Posterior vena cava (tissue), 2 donors: ENCODE measurements around the gene SLC5A1. TPM values are rescaled to one million over a fixed set of nuclear protein-coding genes. Genes with fewer than 3 reads are reported as not detected.
A peak's percentile ranks its signal among the peaks of the same experiment; 100 is the strongest.

Experiments used
- DNase-seq: peaks from one replicate; pipeline ENCODE4 v3.0.0-alpha.2; 2020; ENCODE audit warnings: low spot score
- intact Hi-C, 2 donors: fragments of 100-400 bp; cut with DNase I; formaldehyde crosslinking; loops; one replicate each; pipeline versions ENCODE4 v1.14.1 to v1.14.2; 2022 to 2023
- total RNA-seq, 2 donors: library from RNA; stranded (reverse); fragmentation: NEBNext Ultra II Directional; extraction: Animal tissue kit (Norgen Biotek cat#: 25700); gene quantifications; one replicate each; pipeline ENCODE4 v1.2.1, GENCODE V29; 2021
- donor health status: DM: yes; HTN: yes; CAD: no.
- donor health status: DM: yes; HTN: yes; CAD: no.

SLC5A1 gene
- total RNA-seq, 2 donors from 2014 or later: 0.05 TPM; not detected in 1

DNA sequence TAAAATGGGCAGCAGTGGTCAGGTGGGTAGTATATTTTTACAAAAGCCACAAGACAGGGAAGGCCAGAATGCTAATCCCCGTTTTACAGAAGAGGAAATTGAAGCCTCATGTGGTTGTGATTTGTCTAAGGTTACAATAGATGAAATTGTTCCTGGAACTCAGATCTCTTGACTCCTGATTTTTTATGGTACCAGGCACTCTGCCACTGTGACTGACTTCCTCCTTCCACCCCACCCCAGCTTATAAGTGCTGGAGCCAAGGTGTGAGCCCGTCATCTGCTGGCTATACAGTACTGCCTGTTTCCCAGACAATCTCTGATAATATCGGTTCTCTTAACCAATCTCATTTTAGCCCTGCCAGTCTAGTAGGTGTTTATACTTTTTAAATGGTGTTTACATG is 1.9 kb downstream of the SLC5A1 start:
- intact Hi-C loops: no loop called here
- no peak for DNase-seq

DNA sequence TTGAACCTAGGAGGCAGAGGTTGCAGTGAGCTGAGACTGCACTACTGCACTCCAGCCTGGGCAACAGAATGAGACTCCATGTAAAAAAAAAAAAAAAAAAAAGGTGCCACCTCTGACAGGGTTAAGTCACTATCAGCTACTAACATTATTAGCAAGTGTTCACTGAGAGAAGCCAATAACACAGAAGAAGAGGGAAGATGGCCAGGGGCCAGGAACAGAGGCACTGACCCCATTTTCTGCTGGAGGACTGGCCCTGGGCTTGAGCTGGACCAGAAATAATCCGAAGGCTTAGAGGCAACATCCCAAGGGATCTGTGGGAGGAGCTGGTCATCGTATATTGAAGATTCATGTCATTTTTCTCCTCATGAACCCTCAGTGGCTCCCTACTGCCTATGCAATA is 5.0 kb downstream of the SLC5A1 start:
- DNase-seq: no peak
- intact Hi-C loops: no loop called here

DNA sequence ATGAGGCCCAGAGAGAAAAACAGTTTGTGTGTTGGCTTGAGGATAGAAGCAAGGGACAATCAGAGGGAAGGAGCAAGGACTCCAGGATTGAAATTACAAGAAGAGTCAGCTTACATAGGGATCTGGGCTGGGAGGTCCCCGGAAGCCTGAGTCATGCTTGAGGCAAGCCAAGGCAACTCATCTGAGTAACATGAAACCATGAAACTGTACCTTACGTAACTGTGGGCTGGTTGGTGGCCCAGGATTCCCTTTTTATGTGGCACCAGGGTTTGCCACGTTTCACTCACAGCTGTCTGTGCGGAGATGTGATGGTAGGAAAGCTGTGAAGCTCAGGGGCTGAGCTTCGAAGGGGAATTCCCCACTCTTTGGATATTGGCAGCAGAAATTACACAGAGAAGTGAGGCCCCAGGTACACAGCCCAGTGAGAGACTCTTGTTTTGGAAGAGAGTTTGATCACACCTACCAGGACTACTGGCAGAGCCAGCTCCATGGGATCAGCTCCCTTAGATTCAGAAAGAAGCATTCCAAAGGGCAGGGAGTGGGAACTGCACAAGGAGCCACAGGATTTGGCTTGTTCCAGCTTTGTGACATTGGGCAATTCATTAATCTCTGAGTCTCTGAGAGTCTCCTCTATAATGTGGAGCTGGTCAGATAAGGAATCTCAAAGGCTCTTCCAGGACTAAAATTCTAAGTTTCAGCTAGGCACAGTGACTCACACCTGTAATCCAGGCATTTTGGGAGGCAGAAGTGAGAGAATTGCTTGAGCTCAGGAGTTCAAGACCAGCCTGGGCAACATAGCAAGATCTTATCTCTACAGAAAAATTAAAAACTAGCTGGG is 7.8 kb downstream of the SLC5A1 start:
- intact Hi-C loops: no loop called here
- peak; percentile 84 for DNase-seq

DNA sequence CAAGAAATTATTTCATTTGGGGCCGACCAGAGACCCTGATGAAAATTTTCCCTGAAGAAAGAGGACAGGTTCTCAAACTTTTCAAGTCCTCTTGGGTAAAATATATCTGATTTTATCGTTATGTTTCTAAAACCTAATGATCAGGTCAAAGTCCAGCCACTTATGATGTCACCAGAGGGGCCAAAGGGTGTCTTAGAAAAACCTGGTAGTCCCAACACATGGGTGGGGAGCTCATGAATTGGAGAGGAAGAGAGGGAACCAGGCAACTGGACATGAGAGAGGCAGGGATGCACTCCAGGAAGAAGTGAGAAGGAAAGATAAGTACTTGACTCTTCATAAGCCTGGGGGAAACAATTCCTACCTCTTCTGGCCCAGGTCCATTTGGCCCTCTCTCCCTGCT is 9.2 kb downstream of the SLC5A1 start:
- intact Hi-C loops: no loop called here

GRCh38 chr22:32052936-32053791 is 10.1 kb downstream of the SLC5A1 start:
- no peak for DNase-seq
- intact Hi-C loops: no loop called here

More for the DNA sequence above, 9.2 kb downstream of the SLC5A1 start:
- DNase-seq: no peak

DNA sequence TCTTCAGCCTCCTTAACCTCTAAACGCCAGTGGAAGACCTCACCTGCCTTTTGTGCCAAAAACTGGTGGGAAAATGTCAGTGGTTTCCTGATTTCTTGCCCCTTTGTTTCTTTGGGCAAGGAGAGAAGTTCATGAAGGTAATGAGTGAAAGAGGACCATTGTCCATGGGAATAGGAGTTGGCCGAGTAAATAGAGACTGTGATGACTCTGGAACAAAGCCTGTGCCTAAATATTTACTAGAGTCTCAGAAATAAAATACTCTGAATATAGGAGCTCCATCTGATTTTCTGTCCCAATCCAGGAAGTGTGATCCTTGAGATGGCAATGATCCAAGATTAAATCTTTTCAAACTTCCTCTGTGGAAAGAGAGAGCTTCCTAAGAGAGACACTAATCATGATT is 12.0 kb downstream of the SLC5A1 start:
- intact Hi-C loops: no loop called here
- no peak for DNase-seq

GRCh38 chr22:32058656-32059260 is 15.7 kb downstream of the SLC5A1 start:
- intact Hi-C loops: no loop called here
- no peak for DNase-seq

DNA sequence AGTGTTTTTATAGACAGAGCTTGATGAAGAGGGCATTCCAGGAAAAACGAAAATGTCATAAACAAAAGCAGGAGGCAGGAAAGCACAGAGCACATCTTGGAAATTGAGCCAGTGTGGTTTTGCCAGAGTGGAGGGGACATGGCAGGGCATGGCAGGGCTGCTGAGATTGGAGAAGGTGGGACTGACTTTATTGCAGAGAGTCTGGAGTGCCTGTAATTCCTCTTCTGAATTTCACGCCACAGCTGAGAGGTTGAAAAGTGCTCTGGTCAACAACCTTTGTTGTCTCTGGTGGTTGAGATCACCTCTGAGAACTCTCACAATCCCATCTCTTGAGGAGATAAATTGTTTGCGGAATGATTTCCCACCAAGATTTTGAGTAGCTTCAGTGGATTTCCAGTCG is 16.4 kb downstream of the SLC5A1 start:
- DNase-seq: no peak
- intact Hi-C loops: no loop called here

GRCh38 chr22:32063701-32064100 is 20.6 kb downstream of the SLC5A1 start:
- intact Hi-C loops: no loop called here
- no peak for DNase-seq

GRCh38 chr22:32066820-32067219 is 23.8 kb downstream of the SLC5A1 start:
- no peak for DNase-seq
- intact Hi-C loops: no loop called here

GRCh38 chr22:32067613-32068012 is 24.6 kb downstream of the SLC5A1 start:
- no peak for DNase-seq
- intact Hi-C loops: no loop called here

GRCh38 chr22:32069579-32070372 is 26.7 kb downstream of the SLC5A1 start:
- DNase-seq: no peak
- intact Hi-C loops: no loop called here

GRCh38 chr22:32073262-32073661 is 30.2 kb downstream of the SLC5A1 start:
- DNase-seq: no peak
- intact Hi-C loops: no loop called here

GRCh38 chr22:32073823-32074380 is 30.8 kb downstream of the SLC5A1 start:
- DNase-seq: no peak
- intact Hi-C loops: no loop called here

- DNase-seq: no peak
- intact Hi-C loops: no loop called here
Measured at GRCh38 chr22:32075997-32076760, 33.1 kb downstream of the SLC5A1 start.

DNA sequence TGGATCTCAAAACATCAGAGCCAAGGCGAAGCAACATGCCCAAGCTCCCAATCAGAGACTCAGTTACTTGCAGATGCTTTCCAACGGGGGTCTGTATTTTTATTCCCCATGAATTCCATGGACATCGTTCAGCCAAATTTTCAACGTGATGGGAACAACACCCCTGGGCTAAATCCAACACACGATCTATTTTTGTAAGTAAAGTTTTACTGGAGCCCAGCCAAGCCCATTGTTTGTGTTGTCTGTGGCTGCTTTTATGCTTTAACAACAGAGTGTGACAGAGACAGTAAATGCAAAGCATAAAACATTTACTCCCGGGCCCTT is 33.7 kb downstream of the SLC5A1 start:
- DNase-seq: no peak
- intact Hi-C loops: no loop called here

DNA sequence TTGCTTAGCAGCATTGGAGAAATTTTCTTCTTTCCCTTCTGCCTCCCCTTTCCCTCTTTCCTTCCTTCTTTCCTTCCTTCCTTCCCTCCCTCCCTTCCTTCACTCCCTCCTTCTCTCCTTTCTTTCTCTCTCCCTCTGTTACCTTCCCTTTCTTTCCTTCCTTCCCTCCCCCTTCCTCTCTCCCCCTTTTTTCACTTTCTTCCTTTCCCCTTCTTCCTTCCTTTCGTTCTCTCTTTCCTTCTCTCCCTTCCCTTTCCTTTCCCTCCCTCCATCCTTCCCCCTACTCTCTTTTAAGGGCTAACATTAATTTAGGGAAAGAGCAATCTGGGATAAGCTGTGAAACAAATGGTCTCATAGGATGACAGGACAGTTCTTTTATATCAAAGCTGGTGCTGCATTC is 34.1 kb downstream of the SLC5A1 start:
- DNase-seq: no peak
- intact Hi-C loops: no loop called here
